Measurements from ENCODE around the gene FGF23.

FGF23 gene

DNA sequence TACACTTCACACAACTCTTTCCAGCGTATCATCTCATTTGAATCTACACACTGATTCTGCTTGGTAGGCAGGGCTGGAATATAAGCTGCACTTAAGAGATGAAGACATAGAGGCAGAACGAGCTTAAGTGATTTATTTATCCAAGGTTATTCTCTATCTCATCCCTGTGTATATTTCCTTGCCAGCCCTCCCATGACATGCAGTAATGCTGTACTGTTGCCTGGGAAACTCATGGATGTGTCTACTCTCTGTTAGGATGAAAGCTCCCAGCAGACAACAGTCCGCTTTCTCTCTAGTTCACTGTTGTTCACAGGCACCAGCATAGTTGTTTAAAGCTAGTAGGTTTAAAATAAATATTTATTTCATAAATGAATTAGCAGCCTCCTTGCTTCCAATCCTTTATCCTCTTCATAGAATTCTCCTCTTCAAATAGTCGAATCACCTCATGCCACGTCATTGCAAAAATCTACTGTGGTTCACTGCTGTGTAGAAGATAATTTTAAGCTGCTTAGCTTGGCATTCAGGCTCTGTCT lies 40.7 kb upstream of the FGF23 start:
- no peak for TF ChIP-seq SUZ12 (IDR thresholded peaks at IDR 0.05)
- no peak for TF ChIP-seq FOXA1 (IDR thresholded peaks at IDR 0.05)
- no peak for TF ChIP-seq ARNT (IDR thresholded peaks at IDR 0.05)
- TF ChIP-seq FOXK2 (IDR thresholded peaks at IDR 0.05), result no peak
- TF ChIP-seq LEF1 (IDR thresholded peaks at IDR 0.05; ENCODE audit: borderline replicate concordance), result no peak
- no peak for TF ChIP-seq SP1 (IDR thresholded peaks at IDR 0.05)
- TF ChIP-seq FOXM1 (IDR thresholded peaks at IDR 0.05; ENCODE audit: borderline replicate concordance), result no peak
- no peak for TF ChIP-seq TARDBP (IDR thresholded peaks at IDR 0.05)
- no peak for TF ChIP-seq BHLHE40 (IDR thresholded peaks at IDR 0.05; ENCODE audit: borderline replicate concordance)
- no peak for TF ChIP-seq L3MBTL2 (conservative IDR thresholded peaks at IDR 0.05)
- CTCF ChIA-PET, result interaction anchor here (0.7 to 1.3 kb wide), 3 partner anchors 12 to 27 kb away, joined by 3 to 5 read pairs (median 3); no protein-coding TSS in a partner anchor
- no peak for DNase-seq (ENCODE audit: extremely low spot score)
- POLR2A ChIA-PET, result interaction anchor here (1.0 kb wide), 1 partner anchor 110 kb away, joined by 3 read pairs; no protein-coding TSS in a partner anchor

DNA sequence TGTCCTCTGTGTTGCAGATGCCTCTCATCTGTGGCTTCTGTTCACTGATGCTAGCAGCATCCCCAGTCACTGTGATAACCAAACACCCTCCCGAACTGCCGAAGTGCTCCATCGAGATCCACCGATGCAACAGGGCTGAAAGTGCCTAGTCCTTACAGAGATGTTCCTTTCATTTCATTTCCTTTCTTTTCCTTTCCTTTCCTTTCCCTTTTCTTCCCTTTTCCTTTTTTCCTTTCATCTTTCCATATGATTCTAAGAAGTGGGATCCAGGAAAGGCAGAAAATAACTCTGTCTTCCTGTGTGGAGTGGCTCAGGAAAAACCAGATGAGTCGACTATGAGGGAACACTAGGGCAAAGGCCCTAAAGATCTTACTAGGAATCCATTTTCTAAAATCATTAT lies 39.4 kb upstream of the FGF23 start:
- no peak for DNase-seq (ENCODE audit: extremely low spot score)
- POLR2A ChIA-PET, result no interaction called here
- TF ChIP-seq NFRKB (IDR thresholded peaks at IDR 0.05) (no peak), CTBP1 (IDR thresholded peaks at IDR 0.05; ENCODE audit: borderline replicate concordance) (no peak), TARDBP (IDR thresholded peaks at IDR 0.05) (no peak), L3MBTL2 (conservative IDR thresholded peaks at IDR 0.05) (no peak), FOXM1 (IDR thresholded peaks at IDR 0.05; ENCODE audit: borderline replicate concordance) (no peak), ZNF384 (IDR thresholded peaks at IDR 0.05) (no peak), ARNT (IDR thresholded peaks at IDR 0.05) (no peak)
- TF ChIP-seq, protein P1, sequence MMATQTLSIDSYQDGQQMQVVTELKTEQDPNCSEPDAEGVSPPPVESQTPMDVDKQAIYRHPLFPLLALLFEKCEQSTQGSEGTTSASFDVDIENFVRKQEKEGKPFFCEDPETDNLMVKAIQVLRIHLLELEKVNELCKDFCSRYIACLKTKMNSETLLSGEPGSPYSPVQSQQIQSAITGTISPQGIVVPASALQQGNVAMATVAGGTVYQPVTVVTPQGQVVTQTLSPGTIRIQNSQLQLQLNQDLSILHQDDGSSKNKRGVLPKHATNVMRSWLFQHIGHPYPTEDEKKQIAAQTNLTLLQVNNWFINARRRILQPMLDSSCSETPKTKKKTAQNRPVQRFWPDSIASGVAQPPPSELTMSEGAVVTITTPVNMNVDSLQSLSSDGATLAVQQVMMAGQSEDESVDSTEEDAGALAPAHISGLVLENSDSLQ (IDR thresholded peaks at IDR 0.05), result no peak
- CTCF ChIA-PET, result no interaction called here

DNA sequence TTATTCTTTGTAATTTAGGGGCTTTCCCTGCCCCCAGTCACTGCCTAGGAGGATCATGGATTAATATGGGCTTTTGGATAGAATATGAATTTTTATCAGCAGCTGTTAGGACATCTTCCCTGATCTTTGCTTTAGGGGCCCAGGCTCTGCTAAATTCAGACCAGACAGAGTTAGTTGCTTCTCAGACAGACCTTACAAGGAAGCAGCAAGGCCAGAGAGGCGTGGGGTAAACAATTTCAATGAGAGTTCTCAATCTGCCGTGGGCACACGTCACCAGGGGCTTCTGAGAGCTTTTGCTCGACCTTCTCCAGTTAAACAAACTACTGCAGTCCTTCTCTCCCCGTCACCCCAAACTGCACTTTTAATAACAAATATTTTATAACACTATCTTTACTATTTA lies 38.4 kb upstream of the FGF23 start:
- DNase-seq (ENCODE audit: extremely low spot score), result no peak
- TF ChIP-seq NFRKB (IDR thresholded peaks at IDR 0.05) (no peak), L3MBTL2 (conservative IDR thresholded peaks at IDR 0.05) (no peak), TARDBP (IDR thresholded peaks at IDR 0.05) (no peak), FOXA1 (IDR thresholded peaks at IDR 0.05) (no peak)
- ChIA-PET CTCF (no interaction called here), POLR2A (no interaction called here)

- DNase-seq (ENCODE audit: extremely low spot score), result no peak
- ChIA-PET POLR2A (no interaction called here), CTCF (no interaction called here)
- TF ChIP-seq, protein P1 (IDR thresholded peaks at IDR 0.05), result no peak
- TF ChIP-seq L3MBTL2 (conservative IDR thresholded peaks at IDR 0.05), result no peak
- TF ChIP-seq HDGF (IDR thresholded peaks at IDR 0.05; ENCODE audit: borderline replicate concordance), result no peak
- TF ChIP-seq SUZ12 (IDR thresholded peaks at IDR 0.05), result no peak
- TF ChIP-seq ELF4 (IDR thresholded peaks at IDR 0.05), result no peak
- TF ChIP-seq NFRKB (IDR thresholded peaks at IDR 0.05), result no peak
Measured at GRCh38 chr12:4417455-4417854, 37.9 kb upstream of the FGF23 start.

- POLR2A ChIA-PET, result no interaction called here
- CTCF ChIA-PET, result interaction anchor here (0.6 kb wide), 1 partner anchor 32 kb away, joined by 3 read pairs; no protein-coding TSS in a partner anchor
- DNase-seq (ENCODE audit: extremely low spot score), result no peak
- no peak for TF ChIP-seq ZNF384 (IDR thresholded peaks at IDR 0.05)
- no peak for TF ChIP-seq L3MBTL2 (conservative IDR thresholded peaks at IDR 0.05)
- no peak for TF ChIP-seq SP1 (IDR thresholded peaks at IDR 0.05)
- no peak for TF ChIP-seq ARNT (IDR thresholded peaks at IDR 0.05)
- TF ChIP-seq ELF4 (IDR thresholded peaks at IDR 0.05), result no peak
- TF ChIP-seq NFRKB (IDR thresholded peaks at IDR 0.05), result no peak
- no peak for TF ChIP-seq FOXA1 (IDR thresholded peaks at IDR 0.05)
- TF ChIP-seq FOXK2 (IDR thresholded peaks at IDR 0.05), result no peak
- TF ChIP-seq LEF1 (IDR thresholded peaks at IDR 0.05; ENCODE audit: borderline replicate concordance), result no peak
- TF ChIP-seq HDGF (IDR thresholded peaks at IDR 0.05; ENCODE audit: borderline replicate concordance), result no peak
- no peak for TF ChIP-seq SUZ12 (IDR thresholded peaks at IDR 0.05)
- TF ChIP-seq FOXM1 (IDR thresholded peaks at IDR 0.05; ENCODE audit: borderline replicate concordance), result no peak
- TF ChIP-seq, protein P1 (IDR thresholded peaks at IDR 0.05), result no peak
- no peak for TF ChIP-seq CTBP1 (IDR thresholded peaks at IDR 0.05; ENCODE audit: borderline replicate concordance)
- TF ChIP-seq BHLHE40 (IDR thresholded peaks at IDR 0.05; ENCODE audit: borderline replicate concordance), result no peak
- no peak for TF ChIP-seq TARDBP (IDR thresholded peaks at IDR 0.05)
Measured at GRCh38 chr12:4416276-4416675, 36.8 kb upstream of the FGF23 start.

DNA sequence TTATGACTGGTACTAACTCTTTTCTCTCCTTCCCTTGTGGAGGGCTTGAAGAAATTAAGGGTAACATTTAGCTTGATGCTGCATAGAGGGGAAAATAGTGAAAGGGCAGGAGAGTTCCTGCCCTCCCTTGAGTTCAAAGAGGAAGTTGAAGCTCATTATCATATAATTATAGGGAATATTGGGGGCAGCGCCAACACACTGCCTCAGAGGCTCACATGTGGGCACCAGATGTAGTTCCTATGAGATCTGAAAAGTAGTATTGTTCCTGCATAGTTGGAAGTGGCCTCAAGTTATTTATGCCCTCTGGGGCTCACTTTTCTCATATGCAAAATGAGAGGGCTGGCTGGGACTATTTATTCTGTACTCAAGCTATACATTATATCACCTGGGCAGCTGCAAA lies 33.0 kb upstream of the FGF23 start:
- ChIA-PET POLR2A (no interaction called here), CTCF (no interaction called here)
- no peak for DNase-seq (ENCODE audit: extremely low spot score)
- TF ChIP-seq SP1 (IDR thresholded peaks at IDR 0.05) (no peak), FOXA1 (IDR thresholded peaks at IDR 0.05) (no peak), SUZ12 (IDR thresholded peaks at IDR 0.05) (no peak), LEF1 (IDR thresholded peaks at IDR 0.05; ENCODE audit: borderline replicate concordance) (no peak), ARNT (IDR thresholded peaks at IDR 0.05) (no peak), HDGF (IDR thresholded peaks at IDR 0.05; ENCODE audit: borderline replicate concordance) (no peak)
- TF ChIP-seq, protein P1 (IDR thresholded peaks at IDR 0.05), result no peak
